HTERT RPE-1 (cell line): ENCODE data around the gene CCDC81.

Source experiments
- in situ Hi-C: fragments of 300-500 bp; cut with MboI; formaldehyde crosslinking; loops from 4 replicates; pipeline ENCODE4 v1.14.3; 2020; ENCODE audit warnings: low sequenced_read_pairs

Gene CCDC81

DNA sequence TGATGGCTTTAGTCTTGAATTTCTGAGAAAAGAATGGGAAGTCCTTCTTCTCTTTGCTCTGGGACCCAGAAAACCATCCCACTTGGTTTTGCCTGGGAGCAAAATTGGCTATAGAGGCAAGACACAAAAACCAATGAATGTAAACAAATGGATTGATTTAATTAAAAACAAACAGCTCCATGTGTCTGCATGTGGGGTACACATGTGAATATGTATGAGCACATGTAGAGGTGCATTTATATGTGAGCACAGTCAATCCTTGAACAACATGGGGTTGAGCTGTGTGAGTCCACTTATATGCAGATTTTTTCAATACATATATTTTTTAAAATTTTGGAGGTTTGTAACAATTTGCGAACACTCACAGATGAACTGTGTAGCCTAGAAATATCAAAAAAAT lies 87.2 kb downstream of the CCDC81 start:
- in situ Hi-C loops, result loop anchor here (25.0 kb wide), 1 partner anchor 150 kb away; no protein-coding TSS in a partner anchor

DNA sequence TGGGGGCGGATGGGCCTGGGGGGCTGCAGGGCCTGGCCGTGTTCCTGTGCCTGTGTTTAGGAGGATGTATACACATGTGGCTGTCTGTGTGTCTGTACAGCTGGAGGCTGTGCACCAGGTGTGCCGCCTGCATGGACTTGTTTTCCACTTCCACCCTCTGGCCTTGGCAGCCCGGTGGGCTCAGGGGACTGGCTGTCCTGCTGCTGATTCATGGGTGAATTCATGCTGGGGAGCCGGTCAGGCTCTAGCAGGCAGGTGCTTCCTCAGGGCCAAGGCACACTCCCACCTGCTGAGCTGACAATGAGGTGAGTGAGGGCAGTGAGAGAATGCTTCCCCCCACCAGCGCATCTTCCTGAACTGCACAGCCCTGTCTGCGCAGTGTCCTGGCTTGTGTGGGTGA lies 88.4 kb downstream of the CCDC81 start:
- in situ Hi-C loops, result loop anchor here (25.0 kb wide), 1 partner anchor 149 kb away; no protein-coding TSS in a partner anchor

DNA sequence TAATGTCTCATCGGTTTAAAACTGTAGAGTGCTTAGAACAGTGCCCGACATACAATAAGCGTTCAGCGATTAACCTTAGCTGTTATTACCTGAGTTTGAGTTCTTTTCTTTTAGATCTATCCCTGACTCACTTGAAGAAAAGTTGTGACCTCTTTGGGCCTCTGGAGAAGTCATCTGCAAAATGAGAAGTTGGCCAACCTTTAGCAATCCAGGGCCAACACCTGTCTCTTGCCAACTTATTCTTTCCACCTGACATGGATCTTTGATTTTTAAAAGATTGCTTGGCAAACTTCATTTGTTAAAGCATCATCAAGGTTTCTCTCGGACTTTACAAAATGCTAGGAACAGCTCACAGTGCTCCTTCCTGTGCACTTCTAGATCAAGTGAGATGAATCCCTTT lies 89.3 kb downstream of the CCDC81 start:
- in situ Hi-C loops, result loop anchor here (25.0 kb wide), 1 partner anchor 148 kb away; no protein-coding TSS in a partner anchor

DNA sequence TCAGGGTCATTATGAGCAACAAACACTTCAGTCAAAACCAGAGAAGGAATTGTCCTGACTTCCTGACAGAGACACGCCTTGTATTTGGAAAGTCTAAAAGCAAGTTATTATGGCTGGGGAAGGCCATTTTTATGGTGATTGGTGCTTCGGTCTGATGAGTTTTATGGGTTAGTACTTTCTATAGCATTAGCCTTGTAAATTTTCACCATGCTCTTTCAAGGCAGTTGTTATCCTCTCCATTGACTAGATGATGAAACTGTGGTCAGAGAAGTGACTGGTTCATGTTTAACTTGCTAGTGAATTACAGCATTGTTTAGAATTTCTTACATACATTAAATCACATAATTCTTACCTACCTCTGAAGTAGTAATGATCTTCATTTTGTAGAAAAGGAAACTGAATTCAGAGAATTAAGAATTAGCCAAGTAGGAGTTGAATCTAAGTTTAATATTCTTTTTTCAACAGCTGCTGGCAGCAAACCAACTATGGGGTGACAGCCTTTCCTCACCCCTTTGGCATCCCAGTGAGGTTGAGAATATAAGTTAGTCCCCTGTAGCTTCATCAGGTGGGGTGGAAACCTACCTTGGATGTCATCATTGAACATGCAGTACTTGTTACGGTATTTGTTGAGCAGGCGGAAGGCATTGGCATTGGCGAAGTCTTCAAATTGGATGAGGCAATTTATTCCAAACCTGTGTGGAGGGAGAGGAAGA lies 90.0 kb downstream of the CCDC81 start:
- in situ Hi-C loops, result loop anchor here (25.0 kb wide), 1 partner anchor 148 kb away; no protein-coding TSS in a partner anchor

DNA sequence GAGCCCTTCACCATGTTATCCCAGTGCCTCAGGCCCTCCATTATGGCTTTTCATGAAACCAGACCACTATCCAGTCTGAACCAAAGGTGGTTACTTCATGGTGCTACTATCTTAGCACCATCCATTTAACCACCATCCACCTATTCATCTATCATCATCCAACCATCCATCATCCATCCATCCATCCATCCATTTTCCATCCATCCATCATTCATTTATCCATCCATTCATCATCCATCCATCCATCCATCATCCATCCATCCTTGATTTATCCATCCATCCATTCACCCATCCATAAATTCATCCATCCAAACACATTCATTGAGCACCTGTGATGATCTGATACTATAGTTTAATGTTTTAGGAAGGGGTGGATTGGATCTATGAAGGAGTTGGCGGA lies 93.5 kb downstream of the CCDC81 start:
- in situ Hi-C loops, result loop anchor here (25.0 kb wide), 1 partner anchor 144 kb away; no protein-coding TSS in a partner anchor

DNA sequence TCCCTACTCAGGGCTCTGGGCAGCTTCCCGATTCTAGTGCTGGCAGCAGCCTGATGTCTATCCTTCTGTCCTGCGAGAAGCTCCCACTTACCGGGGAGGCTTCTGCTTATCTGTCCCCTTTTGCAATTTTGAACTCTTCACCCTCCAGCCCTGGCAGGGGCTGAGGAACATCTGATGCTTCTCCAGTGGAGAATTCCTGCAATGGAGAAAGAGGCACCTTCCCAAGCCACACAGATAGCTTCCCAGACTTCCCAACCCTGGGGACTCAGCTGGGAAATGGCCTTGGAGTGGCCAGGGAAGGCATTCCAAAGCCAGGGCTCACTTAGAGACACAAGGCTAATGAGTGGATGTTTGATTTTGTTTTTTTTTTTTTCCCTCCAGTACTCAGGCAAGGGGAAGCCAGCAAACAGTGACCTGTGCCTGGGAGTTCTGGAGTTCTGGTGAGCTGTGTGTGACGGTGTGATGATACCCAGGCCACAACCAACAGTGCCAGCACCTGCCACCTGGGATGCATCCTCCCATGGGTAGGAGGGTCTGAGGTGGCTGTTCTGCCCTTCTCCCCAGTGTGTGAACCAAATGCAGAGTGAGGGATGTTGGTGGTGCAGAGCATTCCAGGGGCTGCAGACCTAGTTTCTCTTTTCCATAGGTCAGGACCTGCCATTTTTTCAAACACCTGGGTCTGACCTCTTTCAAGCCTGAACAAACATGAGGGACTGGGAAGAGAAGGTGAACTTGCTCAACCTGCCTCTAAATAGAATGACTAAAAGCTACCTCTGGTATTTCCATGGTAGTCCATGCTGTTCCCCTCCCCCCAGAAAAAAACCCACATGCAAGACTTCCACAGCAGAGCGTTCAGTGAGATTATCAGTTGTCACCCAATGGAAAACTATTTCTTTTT lies 95.1 kb downstream of the CCDC81 start:
- in situ Hi-C loops, result loop anchor here (25.0 kb wide), 1 partner anchor 143 kb away; no protein-coding TSS in a partner anchor
